K562 treated with DMSO at 1 percent for 48 hours (cell line): ENCODE data around the gene SERP2. TPM values are rescaled to one million over a fixed set of nuclear protein-coding genes. Genes with fewer than 3 reads are reported as not detected.

Experiments
- total RNA-seq: library from RNA; unstranded; fragments of 300-600 nt; gene quantifications from 2 replicates; pipeline ENCODE4 v1.2.3, GENCODE V29; 2022; ENCODE audit warnings: low replicate concordance; ENCODE audit errors: extremely low read depth

Gene SERP2
- not detected in 2 replicates for total RNA-seq

GRCh38 chr13:44373601-44374347 lies at the start of gene SERP2:
Gene SERP2, plus strand, starts transcription at chr13:44373824. Its CDS starts 202 bp downstream, at chr13:44374026.

Other genes starting within 250 kb of the SERP2 start
- not detected in 2 replicates for gene TSC22D1, start 202.5 kb downstream of the SERP2 start, total RNA-seq